Karpas-422 (cell line): ENCODE data around the gene CBY3. TPM values are rescaled to one million over a fixed set of nuclear protein-coding genes. Genes with fewer than 3 reads are reported as not detected.

Experiments used
- DNase-seq: peaks from one replicate; pipeline ENCODE4 v3.0.0-alpha.2; 2015
- H2AFZ ChIP-seq: fragments of 200-600 bp; sonication (generic); 2 replicates; pipeline ENCODE4 v1.6.1; 2014; ENCODE audit warnings: antibody characterized with exemption, low read length, mixed read lengths
- H3K27ac ChIP-seq: fragments of 200-600 bp; sonication (generic); 2 replicates; pipeline ENCODE4 v1.5.1; 2014; ENCODE audit warnings: mild to moderate bottlenecking, low read length, moderate library complexity
- H3K27me3 ChIP-seq: fragments of 200-600 bp; sonication (generic); 2 replicates; pipeline ENCODE4 v1.6.1; 2014; ENCODE audit warnings: low read length, mixed read lengths
- H3K36me3 ChIP-seq: fragments of 200-600 bp; sonication (generic); 2 replicates; pipeline ENCODE4 v1.6.1; 2014; ENCODE audit warnings: low read length, mixed read lengths; ENCODE audit not compliant: insufficient read depth
- H3K4me1 ChIP-seq: fragments of 200-600 bp; sonication (generic); 2 replicates; pipeline ENCODE4 v1.6.1; 2014; ENCODE audit warnings: mild to moderate bottlenecking, low read length, mixed read lengths
- H3K4me2 ChIP-seq: fragments of 200-600 bp; sonication (generic); 2 replicates; pipeline ENCODE4 v1.6.1; 2014; ENCODE audit warnings: low read length, low read depth, mild to moderate bottlenecking; ENCODE audit not compliant: poor library complexity, severe bottlenecking
- H3K4me3 ChIP-seq: fragments of 200-600 bp; sonication (generic); 2 replicates; pipeline ENCODE4 v1.5.1; 2014; ENCODE audit warnings: mild to moderate bottlenecking, antibody characterized with exemption, low read length, mixed read lengths
- H3K79me2 ChIP-seq: fragments of 200-600 bp; sonication (generic); 2 replicates; pipeline ENCODE4 v1.6.1; 2014; ENCODE audit warnings: mild to moderate bottlenecking, low read length, mixed read lengths
- H3K9ac ChIP-seq: fragments of 200-600 bp; sonication (generic); 2 replicates; pipeline ENCODE4 v1.6.0; 2014; ENCODE audit warnings: low read length
- H3K9me2 ChIP-seq: fragments of 200-600 bp; sonication (generic), shearing (Covaris generic); replicated peaks from 2 replicates; pipeline ENCODE4 v1.6.0; 2014; ENCODE audit warnings: mild to moderate bottlenecking, low read length, moderate library complexity; ENCODE audit not compliant: insufficient read depth
- H3K9me3 ChIP-seq: fragments of 300-700, 200-600 bp; sonication (generic); 2 replicates; pipeline ENCODE4 v1.6.1; 2014; ENCODE audit warnings: low read length, mixed read lengths
- H4K20me1 ChIP-seq: fragments of 200-600 bp; sonication (generic); 2 replicates; pipeline ENCODE4 v1.6.1; 2014; ENCODE audit warnings: mild to moderate bottlenecking, antibody characterized with exemption, low read length, low read depth; ENCODE audit not compliant: insufficient read depth
- total RNA-seq: library from RNA; depleted of rRNA; stranded (reverse); fragments of >200 nt; shearing (Covaris generic); gene quantifications from 2 replicates; pipeline ENCODE4 v1.2.3, GENCODE V29; 2014; ENCODE audit warnings: low replicate concordance; rRNA removed

CBY3 gene
- not detected in 2 replicates for total RNA-seq

- no peak for DNase-seq
- no peak within 1 kb of the TSS for H3K4me2 ChIP-seq
- H3K4me1 ChIP-seq, result peaks cover 20% of the 10 kb centered on the region
- H3K9me2 ChIP-seq, result no peaks in the 10 kb centered on the region
- no peaks in the 10 kb centered on the region for H3K9me3 ChIP-seq
- H3K27me3 ChIP-seq, result no peaks in the 10 kb centered on the region
- no peaks in the 10 kb centered on the region for H4K20me1 ChIP-seq
- H3K36me3 ChIP-seq, result no peaks in the 10 kb centered on the region
- H3K4me3 ChIP-seq, result no peak within 1 kb of the TSS
- H3K9ac ChIP-seq, result no peak within 1 kb of the TSS
- H3K27ac ChIP-seq, result no peak within 1 kb of the TSS
- H2AFZ ChIP-seq, result no peak within 1 kb of the TSS
- H3K79me2 ChIP-seq, result peaks cover 5% of the 10 kb centered on the region
These were observed at the start of gene CBY3 for GRCh38 chr5:179680780-179681401. CBY3 (minus strand) TSS chr5:179681034; CDS start chr5:179680918, 116 bp downstream.

- H3K4me1 ChIP-seq, result peaks cover 35% of the 10 kb centered on the region
- H3K27me3 ChIP-seq, result no peaks in the 10 kb centered on the region
- peaks cover 7% of the 10 kb centered on the region; the same call in 1 of the 2 replicates for H4K20me1 ChIP-seq
- DNase-seq, result no peak
- 0 out of 2 replicates have a peak overlapping the region, but pooled peaks have one; percentile 25 for H3K27ac ChIP-seq
- H3K4me2 ChIP-seq, result no peak overlapping the region
- H3K9ac ChIP-seq, result no peak overlapping the region
- peaks cover 25% of the 10 kb centered on the region for H3K79me2 ChIP-seq
- no peaks in the 10 kb centered on the region for H3K9me3 ChIP-seq
- no peaks in the 10 kb centered on the region for H3K9me2 ChIP-seq
- peaks cover 42% of the 10 kb centered on the region; the same call in 1 of the 2 replicates for H3K36me3 ChIP-seq
- no peak overlapping the region for H3K4me3 ChIP-seq
- no peak overlapping the region for H2AFZ ChIP-seq
These were observed 49.5 kb upstream of the CBY3 start for GRCh38 chr5:179730356-179730755.

GRCh38 chr5:179729727-179730126, 48.9 kb upstream of the CBY3 start:
- Histone ChIP-seq H3K9me2 (no peaks in the 10 kb centered on the region), H2AFZ (no peak overlapping the region), H3K27ac (peak overlapping the region; percentile 25; the same call in 1 of the 2 replicates), H3K79me2 (peaks cover 18% of the 10 kb centered on the region), H3K36me3 (peaks cover 46% of the 10 kb centered on the region; the same call in 1 of the 2 replicates), H4K20me1 (peaks cover 7% of the 10 kb centered on the region; the same call in 1 of the 2 replicates), H3K9me3 (no peaks in the 10 kb centered on the region), H3K4me3 (no peak overlapping the region), H3K27me3 (no peaks in the 10 kb centered on the region), H3K9ac (no peak overlapping the region), H3K4me2 (no peak overlapping the region), H3K4me1 (peaks cover 34% of the 10 kb centered on the region)
- DNase-seq, result peak; percentile 43

GRCh38 chr5:179729303-179729702, 48.5 kb upstream of the CBY3 start:
- no peak overlapping the region for H3K4me3 ChIP-seq
- no peak overlapping the region for H2AFZ ChIP-seq
- H3K79me2 ChIP-seq, result peaks cover 14% of the 10 kb centered on the region
- no peak overlapping the region for H3K9ac ChIP-seq
- no peaks in the 10 kb centered on the region for H3K9me3 ChIP-seq
- H3K36me3 ChIP-seq, result peaks cover 50% of the 10 kb centered on the region; the same call in 1 of the 2 replicates
- H4K20me1 ChIP-seq, result peaks cover 7% of the 10 kb centered on the region; the same call in 1 of the 2 replicates
- no peak overlapping the region for H3K4me2 ChIP-seq
- H3K27me3 ChIP-seq, result no peaks in the 10 kb centered on the region
- peak overlapping the region; percentile 25; the same call in 1 of the 2 replicates for H3K27ac ChIP-seq
- H3K9me2 ChIP-seq, result no peaks in the 10 kb centered on the region
- no peak for DNase-seq
- peaks cover 30% of the 10 kb centered on the region for H3K4me1 ChIP-seq

GRCh38 chr5:179727106-179727505, 46.3 kb upstream of the CBY3 start:
- Histone ChIP-seq H4K20me1 (0 out of 2 replicates have a peak, but pooled peaks cover 12% of the 10 kb centered on the region), H3K36me3 (peaks cover 70% of the 10 kb centered on the region; the same call in 1 of the 2 replicates), H3K79me2 (peaks cover 5% of the 10 kb centered on the region), H2AFZ (no peak overlapping the region), H3K4me1 (peaks cover 22% of the 10 kb centered on the region), H3K9me3 (no peaks in the 10 kb centered on the region), H3K27ac (no peak overlapping the region), H3K4me2 (no peak overlapping the region), H3K27me3 (no peaks in the 10 kb centered on the region), H3K4me3 (no peak overlapping the region), H3K9me2 (no peaks in the 10 kb centered on the region), H3K9ac (no peak overlapping the region)
- DNase-seq, result no peak

- no peaks in the 10 kb centered on the region for H3K27me3 ChIP-seq
- peaks cover 19% of the 10 kb centered on the region for H3K79me2 ChIP-seq
- no peak overlapping the region for H3K4me2 ChIP-seq
- peaks cover 4% of the 10 kb centered on the region for H3K4me1 ChIP-seq
- no peaks in the 10 kb centered on the region for H3K9me2 ChIP-seq
- no peak overlapping the region for H3K9ac ChIP-seq
- H3K36me3 ChIP-seq, result peaks cover 74% of the 10 kb centered on the region
- H3K4me3 ChIP-seq, result no peak overlapping the region
- DNase-seq, result no peak
- H3K9me3 ChIP-seq, result no peaks in the 10 kb centered on the region
- H4K20me1 ChIP-seq, result peaks cover 17% of the 10 kb centered on the region; the same call in 1 of the 2 replicates
- H3K27ac ChIP-seq, result no peak overlapping the region
- H2AFZ ChIP-seq, result no peak overlapping the region
These were observed 43.3 kb upstream of the CBY3 start for GRCh38 chr5:179724163-179724562.

- Histone ChIP-seq H2AFZ (no peak overlapping the region), H3K4me3 (no peak overlapping the region), H3K27ac (no peak overlapping the region), H4K20me1 (peaks cover 13% of the 10 kb centered on the region; the same call in 1 of the 2 replicates), H3K9me2 (no peaks in the 10 kb centered on the region), H3K9me3 (no peaks in the 10 kb centered on the region), H3K4me2 (no peak overlapping the region), H3K79me2 (peaks cover 42% of the 10 kb centered on the region), H3K36me3 (peaks cover 76% of the 10 kb centered on the region), H3K9ac (no peak overlapping the region), H3K27me3 (no peaks in the 10 kb centered on the region), H3K4me1 (no peaks in the 10 kb centered on the region)
- no peak for DNase-seq
These were observed 39.4 kb upstream of the CBY3 start for GRCh38 chr5:179720222-179720621.

- no peak for DNase-seq
These were observed 35.5 kb upstream of the CBY3 start for GRCh38 chr5:179716286-179716685.

More at GRCh38 chr5:179716286-179716685, 35.5 kb upstream of the CBY3 start:
- Histone ChIP-seq H3K4me3 (no peak overlapping the region), H3K4me1 (no peaks in the 10 kb centered on the region), H3K79me2 (peaks cover 39% of the 10 kb centered on the region), H3K27ac (no peak overlapping the region), H3K9me2 (no peaks in the 10 kb centered on the region), H3K9ac (no peak overlapping the region), H4K20me1 (peaks cover 6% of the 10 kb centered on the region; the same call in 1 of the 2 replicates), H3K36me3 (peaks cover 57% of the 10 kb centered on the region), H2AFZ (no peak overlapping the region), H3K9me3 (no peaks in the 10 kb centered on the region), H3K4me2 (no peak overlapping the region), H3K27me3 (no peaks in the 10 kb centered on the region)
